ENCODE data around the gene RRAS. TPM values are rescaled to one million over a fixed set of nuclear protein-coding genes. Genes with fewer than 3 reads are reported as not detected.
A peak's percentile ranks its signal among the peaks of the same experiment; 100 is the strongest.

The RRAS gene
- total RNA-seq, 4 donors from 2014 or later: 134 to 205 (median 187) TPM

- no peak for TF ChIP-seq CTCF (IDR thresholded peaks at IDR 0.05)
- TF ChIP-seq POLR2A (IDR thresholded peaks at IDR 0.05; ENCODE audit: low read depth): no peak
- TF ChIP-seq POLR2AphosphoS5 (IDR thresholded peaks at IDR 0.05): no peak
- no peak for TF ChIP-seq EP300 (IDR thresholded peaks at IDR 0.05)
- WGBS: 0% methylated on average over 1 of the region's 9 CpGs
- intact Hi-C loops (cut with DNase I): no loop called here
These were observed 26.1 kb upstream of the RRAS start for GRCh38 chr19:49666120-49666444.

GRCh38 chr19:49665351-49666119 is 25.6 kb upstream of the RRAS start, which contains the start of the genes BCL2L12 and IRF3:
Gene BCL2L12 (plus strand): TSS chr19:49665933. CDS start chr19:49666693, 760 bp downstream.
Gene IRF3 (minus strand): TSS chr19:49665857. CDS start chr19:49664838, 1,019 bp downstream.
- Histone ChIP-seq H3K36me3 (peaks cover 10 to 52% (median 32%) of the 10 kb centered on the region in 4 donors), H3K27me3 (no peaks in the 10 kb centered on the region), H3K9me3 (no peaks in the 10 kb centered on the region), H3K4me1 (peaks cover 18 to 37% (median 26%) of the 10 kb centered on the region in 4 donors), H3K27ac (replicated peaks in 1 of 4) (peak within 1 kb of the TSS; percentile 86 to 91 (median 89)), H3K4me3 (peak within 1 kb of the TSS; percentile 59 to 71 (median 68))
- WGBS: under 1% methylated on average over 26 of the region's 50 CpGs
- intact Hi-C loops (cut with DNase I): loop anchor here (2.0 kb wide), 1 partner anchor 23 kb away; the partner anchor contains the start of gene SCAF1
- peak; percentile 99 for DNase-seq (ENCODE audit: extremely low spot score)
- TF ChIP-seq POLR2AphosphoS5 (IDR thresholded peaks at IDR 0.05) (peak; percentile 89 to 97), EP300 (IDR thresholded peaks at IDR 0.05) (no peak), POLR2A (IDR thresholded peaks at IDR 0.05; ENCODE audit: low read depth) (peak; percentile 65), CTCF (IDR thresholded peaks at IDR 0.05) (peak in 1 of 3 experiments; percentile 41)

More at GRCh38 chr19:49666120-49666444, 26.1 kb upstream of the RRAS start:
- no peak for DNase-seq (ENCODE audit: extremely low spot score)
- H3K27me3 ChIP-seq: no peaks in the 10 kb centered on the region
- peak overlapping the region; percentile 86 to 91 (median 89) for H3K27ac ChIP-seq (replicated peaks in 1 of 4)
- peak overlapping the region; percentile 59 to 71 (median 68) for H3K4me3 ChIP-seq
- peaks cover 18 to 37% (median 26%) of the 10 kb centered on the region in 4 donors for H3K4me1 ChIP-seq
- no peaks in the 10 kb centered on the region for H3K9me3 ChIP-seq
- peaks cover 8 to 50% (median 30%) of the 10 kb centered on the region in 4 donors for H3K36me3 ChIP-seq

GRCh38 chr19:49665036-49665350 is 25.1 kb upstream of the RRAS start:
- peak overlapping the region; percentile 86 to 91 (median 89) for H3K27ac ChIP-seq (replicated peaks in 1 of 4)
- no peaks in the 10 kb centered on the region for H3K27me3 ChIP-seq
- peak overlapping the region; percentile 59 to 71 (median 68) for H3K4me3 ChIP-seq
- TF ChIP-seq POLR2AphosphoS5 (IDR thresholded peaks at IDR 0.05) (no peak), CTCF (IDR thresholded peaks at IDR 0.05) (no peak), EP300 (IDR thresholded peaks at IDR 0.05) (no peak), POLR2A (IDR thresholded peaks at IDR 0.05; ENCODE audit: low read depth) (no peak)
- H3K9me3 ChIP-seq: no peaks in the 10 kb centered on the region
- DNase-seq (ENCODE audit: extremely low spot score): no peak
- peaks cover 18 to 37% (median 26%) of the 10 kb centered on the region in 4 donors for H3K4me1 ChIP-seq
- intact Hi-C loops (cut with DNase I): loop anchor here (2.0 kb wide), 1 partner anchor 22 kb away; the partner anchor contains the start of gene SCAF1
- 0% methylated on average over 7 of the region's 7 CpGs for WGBS
- H3K36me3 ChIP-seq: peaks cover 16 to 52% (median 33%) of the 10 kb centered on the region in 4 donors

GRCh38 chr19:49664171-49665035 is 24.5 kb upstream of the RRAS start:
- Histone ChIP-seq H3K27ac (replicated peaks in 1 of 4) (peak overlapping the region; percentile 86 to 91 (median 89)), H3K27me3 (no peaks in the 10 kb centered on the region), H3K4me1 (peaks cover 18 to 37% (median 26%) of the 10 kb centered on the region in 4 donors), H3K9me3 (no peaks in the 10 kb centered on the region), H3K4me3 (peak overlapping the region; percentile 59 to 71 (median 68)), H3K36me3 (peaks cover 21 to 52% (median 37%) of the 10 kb centered on the region in 4 donors)
- intact Hi-C loops (cut with DNase I): loop anchor here (2.0 kb wide), 1 partner anchor 22 kb away; the partner anchor contains the start of gene SCAF1
- WGBS: under 1% methylated on average over 35 of the region's 53 CpGs
- TF ChIP-seq CTCF (IDR thresholded peaks at IDR 0.05): peak in 2 of 3 experiments; percentile 11 to 48
- no peak for TF ChIP-seq POLR2A (IDR thresholded peaks at IDR 0.05; ENCODE audit: low read depth)
- TF ChIP-seq EP300 (IDR thresholded peaks at IDR 0.05): no peak
- peak; percentile 81 to 92 for TF ChIP-seq POLR2AphosphoS5 (IDR thresholded peaks at IDR 0.05)
- DNase-seq (ENCODE audit: extremely low spot score): peak; percentile 97
